SK-N-SH (cell line): Measurements from ENCODE around the gene LIN7C. TPM values are rescaled to one million over a fixed set of nuclear protein-coding genes. Genes with fewer than 3 reads are reported as not detected.
"Not testable (repeated sequence)": the region's sequence is repeated elsewhere in the genome, so short reads cannot be mapped to it uniquely, and the experiment has no call there.

ENCODE experiments used
- CTCF ChIA-PET: fragments of 300-600, 350-600 bp; formaldehyde crosslinking; extraction: SDS; loops from one replicate; lab custom pipeline; 2021; lab: Yijun Ruan, JAX
- POLR2A ChIA-PET: fragments of 350-600 bp; sonication (Branson Sonifier 250); formaldehyde crosslinking; extraction: SDS; loops from one replicate; lab custom pipeline; 2020; ENCODE audit warnings: antibody characterized with exemption, inconsistent platforms; lab: Yijun Ruan, JAX
- DNase-seq: peaks from one replicate; pipeline ENCODE4 v3.0.0; 2012
- H2AFZ ChIP-seq: fragments of 200-600 bp; sonication (generic); 2 replicates; pipeline ENCODE4 v1.8.1; 2016; ENCODE audit warnings: antibody characterized with exemption, mild to moderate bottlenecking, low read depth
- H3F3A ChIP-seq: fragments of 200-600 bp; sonication (generic); replicated peaks from 2 replicates; pipeline ENCODE3; 2016; ENCODE audit warnings: antibody characterized with exemption, mild to moderate bottlenecking; ENCODE audit not compliant: insufficient read depth
- H3K27ac ChIP-seq, 2 experiments: fragments of 200-500 bp in 1 of 2; fragments of 200-600 bp in 1 of 2; sonication (Bioruptor generic) in 1 of 2; sonication (generic), shearing (Covaris generic) in 1 of 2; 2 replicates each; pipeline versions ENCODE4 v1.5.1 to v1.6.1; 2014 to 2016; ENCODE audit warnings: low read depth in 2 of 2, inconsistent platforms in 1 of 2, low read length in 1 of 2, mild to moderate bottlenecking in 1 of 2, mixed read lengths in 1 of 2
- H3K27me3 ChIP-seq: fragments of 200-600 bp; sonication (generic), shearing (Covaris generic); 2 replicates; pipeline ENCODE4 v1.6.1; 2016; ENCODE audit warnings: mixed run types; ENCODE audit not compliant: insufficient read depth
- H3K36me3 ChIP-seq, 2 experiments: fragments of 200-500 bp in 1 of 2; fragments of 200-600 bp in 1 of 2; sonication (Bioruptor generic) in 1 of 2; sonication (generic) in 1 of 2; replicated peaks in 1 of 2; 2 replicates each; pipeline versions ENCODE3 to v1.5.1; 2014 to 2016; ENCODE audit warnings: low read length in 1 of 2, mild to moderate bottlenecking in 1 of 2; ENCODE audit not compliant: insufficient read depth in 2 of 2, control insufficient read depth in 1 of 2
- H3K4me1 ChIP-seq, 2 experiments: fragments of 200-500 bp in 1 of 2; fragments of 200-600 bp in 1 of 2; sonication (Bioruptor generic) in 1 of 2; sonication (generic), shearing (Covaris generic) in 1 of 2; 2 replicates each; pipeline versions ENCODE4 v1.5.1 to v1.6.1; 2014 to 2016; ENCODE audit warnings: low read depth in 1 of 2, low read length in 1 of 2, mixed run types in 1 of 2; ENCODE audit not compliant: insufficient read depth in 2 of 2, control insufficient read depth in 1 of 2
- H3K4me2 ChIP-seq: fragments of 200-600 bp; sonication (generic), shearing (Covaris generic); 2 replicates; pipeline ENCODE4 v1.6.1; 2017; ENCODE audit warnings: mixed run types
- H3K4me3 ChIP-seq, 2 experiments: fragments of 200-500 bp in 1 of 2; fragments of 200-600 bp in 1 of 2; sonication (Bioruptor generic) in 1 of 2; sonication (generic), shearing (Covaris generic) in 1 of 2; 2 replicates each; pipeline versions ENCODE4 v1.5.1 to v1.8.1; 2014 to 2016; ENCODE audit warnings: low read depth in 2 of 2, inconsistent platforms in 1 of 2, low read length in 1 of 2, mild to moderate bottlenecking in 1 of 2, mixed read lengths in 1 of 2, moderate library complexity in 1 of 2
- H3K79me2 ChIP-seq: fragments of 200-600 bp; sonication (generic); 2 replicates; pipeline ENCODE4 v1.8.1; 2017; ENCODE audit warnings: mild to moderate bottlenecking; ENCODE audit not compliant: insufficient read depth
- H3K9ac ChIP-seq: fragments of 200-600 bp; sonication (generic); 2 replicates; pipeline ENCODE4 v1.6.1; 2017; ENCODE audit warnings: mixed run types
- H3K9me2 ChIP-seq: fragments of 200-600 bp; sonication (generic); 2 replicates; pipeline ENCODE4 v1.6.1; 2017; ENCODE audit warnings: mixed run types
- H3K9me3 ChIP-seq: fragments of 200-600 bp; sonication (generic); 2 replicates; pipeline ENCODE4 v1.6.1; 2017; ENCODE audit warnings: mixed run types, mild to moderate bottlenecking, moderate library complexity
- H4K20me1 ChIP-seq: fragments of 200-600 bp; sonication (generic); 2 replicates; pipeline ENCODE4 v1.6.1; 2017; ENCODE audit warnings: mild to moderate bottlenecking, mixed run types; ENCODE audit not compliant: insufficient read depth
- CHD2 ChIP-seq: fragments of 150-350 bp; IDR thresholded peaks from 2 replicates; pipeline ENCODE4 v1.6.1; 2018; ENCODE audit warnings: low read length; ENCODE audit not compliant: partially characterized antibody
- EP300 ChIP-seq, 2 experiments: IDR thresholded peaks; 2 replicates each; pipeline versions ENCODE4 v1.4.0 to v1.6.1; 2012; ENCODE audit warnings: borderline replicate concordance in 1 of 2, low read depth in 1 of 2, low read length in 1 of 2
- FOXM1 ChIP-seq: IDR thresholded peaks from 2 replicates; pipeline ENCODE4 v1.4.0; 2012; ENCODE audit warnings: low read depth, mild to moderate bottlenecking
- GATA2 ChIP-seq: sonication (generic); formaldehyde crosslinking; IDR thresholded peaks from 2 replicates; pipeline ENCODE4 v1.5.0; 2020; ENCODE audit warnings: mild to moderate bottlenecking, missing genetic modification reagents
- IRF3 ChIP-seq: fragments of 150-350 bp; IDR thresholded peaks from 2 replicates; pipeline ENCODE4 v1.6.1; 2016; ENCODE audit warnings: mild to moderate bottlenecking, low read depth, low read length
- REST ChIP-seq: IDR thresholded peaks from 2 replicates; pipeline ENCODE4 v1.6.1; 2012; ENCODE audit warnings: mild to moderate bottlenecking, low read depth, low read length, moderate library complexity
- RFX5 ChIP-seq: IDR thresholded peaks from 2 replicates; pipeline ENCODE4 v1.6.1; 2012; ENCODE audit warnings: mild to moderate bottlenecking, improper control_type of control experiment, low read length
- RXRA ChIP-seq: IDR thresholded peaks from 2 replicates; pipeline ENCODE4 v1.4.0; 2012; ENCODE audit warnings: low read depth, mild to moderate bottlenecking, borderline replicate concordance
- TAF1 ChIP-seq: IDR thresholded peaks from 2 replicates; pipeline ENCODE4 v1.6.1; 2012; ENCODE audit warnings: low read depth, mild to moderate bottlenecking, low read length, moderate library complexity, borderline replicate concordance
- TCF12 ChIP-seq: IDR thresholded peaks from 2 replicates; pipeline ENCODE4 v1.4.0; 2012
- ZBTB33 ChIP-seq: IDR thresholded peaks from 2 replicates; pipeline ENCODE4 v1.4.0; 2012; ENCODE audit warnings: low read depth, borderline replicate concordance
- WGBS: methylation state at CpG from one replicate; pipeline ENCODE4 v1.1.6; 2017; ENCODE audit warnings: low lambda C conversion rate; 5-methylcytosine and 5-hydroxymethylcytosine counted together
- polyA plus RNA-seq, 3 experiments: library from polyadenylated mRNA; depleted of rRNA; stranded (reverse); fragments of >200 nt; gene quantifications; 2 replicates each; pipeline ENCODE4 v1.2.3, GENCODE V29; 2012

LIN7C gene
- polyA plus RNA-seq, 1 of the 3 experiments (the other 2 are of a cell fraction): 7.3 TPM

GRCh38 chr11:27451244-27451965 lies 55.2 kb downstream of the LIN7C start:
- no peak for TF ChIP-seq REST
- TF ChIP-seq EP300 (IDR thresholded peaks at IDR 0.05; ENCODE audit: borderline replicate concordance in 1 of 2, low read depth in 1 of 2, low read length in 1 of 2): no peak
- TF ChIP-seq RFX5: no peak
- no peak for TF ChIP-seq CHD2
- no peak for TF ChIP-seq TAF1
- TF ChIP-seq FOXM1: no peak
- no peak for TF ChIP-seq TCF12
- no peak for TF ChIP-seq ZBTB33
- no peak for TF ChIP-seq IRF3
- no peak for TF ChIP-seq RXRA
- no peak for TF ChIP-seq GATA2 (CRISPR knock-in tag)
- TF ChIP-seq, all 33 proteins: peak for 0
- Histone ChIP-seq H3F3A (peaks cover 9% of the 10 kb centered on the region), H3K4me2 (no peak overlapping the region), H3K79me2 (peaks cover 12% of the 10 kb centered on the region), H3K9ac (no peak overlapping the region), H2AFZ (no peak overlapping the region), H3K27me3 (no peaks in the 10 kb centered on the region), H3K36me3 (no peaks in the 10 kb centered on the region), H3K27ac (no peak overlapping the region), H4K20me1 (no peaks in the 10 kb centered on the region), H3K4me1 (peaks cover 2 to 24% of the 10 kb centered on the region in 2 experiments; a peak in 3 of 4 replicates), H3K9me2 (no peaks in the 10 kb centered on the region), H3K9me3 (no peaks in the 10 kb centered on the region), H3K4me3 (no peak overlapping the region)
- POLR2A ChIA-PET: no interaction called here
- CTCF ChIA-PET: interaction anchor here (1.2 kb wide), 1 partner anchor 8 kb away, joined by 3 read pairs; no protein-coding TSS in a partner anchor
- 100% methylated on average over 1 of the region's 1 CpG for WGBS
- DNase-seq: no peak

GRCh38 chr11:27448184-27448540 lies 58.4 kb downstream of the LIN7C start:
- H3K27ac ChIP-seq, POLR2A ChIA-PET, H3K36me3 ChIP-seq, H4K20me1 ChIP-seq, H3K79me2 ChIP-seq, H3K4me2 ChIP-seq, CTCF ChIA-PET, H3K9ac ChIP-seq, DNase-seq, H2AFZ ChIP-seq, H3K27me3 ChIP-seq, H3F3A ChIP-seq, H3K9me3 ChIP-seq, H3K4me3 ChIP-seq, H3K9me2 ChIP-seq: not testable (repeated sequence)
- WGBS: 92% methylated on average over 5 of the region's 5 CpGs
- H3K4me1 ChIP-seq: peaks cover 5 to 26% of the 10 kb centered on the region in 2 experiments; a peak in 3 of 4 replicates
